ENCODE results near the gene RPP14.

GRCh38 chr3:58272891-58273290 lies 33.2 kb upstream of the RPP14 start:
- TF ChIP-seq CTCF (IDR thresholded peaks at IDR 0.05) (no peak), POLR2A (IDR thresholded peaks at IDR 0.05) (no peak)

Data from esophagus squamous epithelium (tissue), 4 donors.